Activated CD8-positive, alpha-beta memory T cell treated with anti-CD3 and anti-CD28 coated beads for 36 hours (primary cell): ENCODE data around the gene RNU1-3. TPM values are rescaled to one million over a fixed set of nuclear protein-coding genes. Genes with fewer than 3 reads are reported as not detected.
"Not testable (repeated sequence)": the region's sequence is repeated elsewhere in the genome, so short reads cannot be mapped to it uniquely, and the experiment has no call there.

Experiments
- CTCF ChIA-PET: fragments of 350-600 bp; sonication (Branson Sonifier 250); formaldehyde crosslinking; loops from one replicate; lab custom pipeline; 2021; ENCODE audit warnings: antibody characterized with exemption; lab: Charles Lee
- POLR2A ChIA-PET: fragments of 350-600 bp; sonication (Branson Sonifier 250); formaldehyde crosslinking; loops from one replicate; lab custom pipeline; 2021; ENCODE audit warnings: antibody characterized with exemption; lab: Charles Lee
- total RNA-seq, 2 experiments: library from RNA; stranded (reverse); gene quantifications; one replicate each; pipeline ENCODE4 v1.2.3, GENCODE V29; 2021

RNU1-3 gene
- total RNA-seq, 2 experiments from 2014 or later: 907 to 1,003 TPM

DNA sequence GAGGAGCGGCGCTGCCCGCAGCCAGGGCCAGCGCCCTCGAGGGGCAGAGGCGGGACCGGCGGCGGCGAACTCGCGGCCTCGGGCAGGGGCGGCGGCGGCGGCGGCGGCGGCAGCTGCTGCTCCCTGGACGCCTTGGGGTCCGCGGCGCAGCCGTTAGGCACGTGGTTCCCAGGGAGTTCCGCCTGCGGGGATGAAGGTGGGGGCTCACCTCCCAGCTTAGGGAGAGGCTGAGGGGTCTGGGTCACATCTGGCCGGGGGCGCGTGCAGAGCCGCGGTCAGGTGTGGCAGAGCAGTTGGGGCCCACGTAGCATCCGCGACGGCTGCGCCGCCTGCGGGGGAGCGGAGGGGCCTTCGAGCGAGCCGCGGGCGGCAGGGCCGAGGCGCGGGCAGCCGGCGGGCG, 32.7 kb upstream of the RNU1-3 start:
- CTCF ChIA-PET: interaction anchor here (1.0 to 3.3 kb wide), 7 partner anchors 9 to 78 kb away, joined by 3 to 16 read pairs (median 10); no protein-coding TSS in a partner anchor
- POLR2A ChIA-PET: not testable (repeated sequence)

- CTCF ChIA-PET: interaction anchor here (1.5 to 3.3 kb wide), 2 partner anchors 11 to 76 kb away, joined by 6 to 10 read pairs; no protein-coding TSS in a partner anchor
- POLR2A ChIA-PET: not testable (repeated sequence)
Measured at GRCh38 chr1:16697152-16697551, 30.4 kb upstream of the RNU1-3 start.

GRCh38 chr1:16696507-16697150, 29.9 kb upstream of the RNU1-3 start:
- CTCF ChIA-PET: interaction anchor here (1.5 to 3.3 kb wide), 2 partner anchors 11 to 75 kb away, joined by 6 to 10 read pairs; no protein-coding TSS in a partner anchor
- POLR2A ChIA-PET: not testable (repeated sequence)

DNA sequence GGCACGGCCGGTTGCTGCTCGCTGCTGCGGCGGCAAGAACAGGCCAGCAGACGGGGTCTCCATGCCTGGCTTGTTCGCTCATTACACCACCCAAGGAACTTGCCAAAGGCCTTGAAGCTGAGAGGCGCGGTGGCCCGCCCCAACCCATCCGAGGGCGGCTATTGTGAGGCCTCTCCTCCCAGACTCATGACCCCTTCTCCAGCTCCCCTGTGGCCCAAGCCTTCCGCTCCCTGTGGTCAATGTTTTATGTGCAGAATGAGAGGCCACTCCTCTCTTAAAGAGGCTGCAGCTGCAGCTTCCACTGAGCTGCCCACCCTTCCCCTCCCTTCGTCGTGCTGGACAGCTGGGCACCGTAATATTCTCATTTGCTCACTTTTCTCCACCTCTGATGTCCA, 27.6 kb upstream of the RNU1-3 start:
- POLR2A ChIA-PET: interaction anchor here (0.6 to 0.9 kb wide), 2 partner anchors 8 to 14 kb away, joined by 3 read pairs; no protein-coding TSS in a partner anchor
- CTCF ChIA-PET: interaction anchor here (1.7 kb wide), 1 partner anchor 12 kb away, joined by 3 read pairs; no protein-coding TSS in a partner anchor

DNA sequence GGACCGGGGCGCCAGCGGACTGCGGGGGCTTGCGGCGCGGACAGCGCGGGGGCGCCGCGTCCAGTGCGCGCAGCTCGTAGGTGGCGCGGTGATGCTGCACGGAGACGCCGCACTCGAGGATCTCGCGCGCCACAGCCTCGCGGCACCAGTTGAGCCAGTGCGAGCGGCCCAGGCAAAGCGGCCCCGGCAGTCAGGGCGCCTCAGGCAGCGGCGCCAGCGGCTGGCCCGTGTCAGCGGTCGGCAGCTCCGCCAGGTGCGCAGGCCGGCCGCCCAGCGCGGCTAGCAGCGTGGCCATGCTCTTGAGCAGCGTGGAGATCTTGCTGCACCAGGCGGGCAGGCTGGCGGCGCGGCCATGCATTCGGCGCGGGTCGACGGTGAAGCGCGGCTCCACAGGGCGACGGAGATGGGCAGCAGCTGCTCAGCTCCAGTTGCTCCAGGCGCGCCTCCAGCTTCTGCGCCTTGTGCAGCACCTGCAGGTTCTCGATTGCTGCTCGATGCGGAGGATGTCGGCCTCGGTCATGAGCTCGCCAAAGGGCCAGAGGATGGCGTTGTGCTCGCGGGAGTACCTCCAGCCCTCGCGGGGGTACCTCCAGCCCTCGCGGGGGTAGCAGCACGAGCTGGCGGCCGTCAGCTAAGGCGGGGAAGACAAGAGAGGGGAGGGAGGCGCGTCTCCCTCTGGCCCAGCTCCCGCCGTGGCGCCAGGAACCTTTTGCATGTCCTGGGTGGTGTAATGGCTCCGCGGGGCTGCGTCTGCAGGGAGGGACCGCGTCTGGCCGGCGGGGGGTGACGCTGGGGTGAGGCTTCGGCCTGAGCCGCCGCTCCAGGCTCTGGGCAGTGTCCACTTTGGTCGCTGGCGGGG, 26.9 kb upstream of the RNU1-3 start:
- POLR2A ChIA-PET: interaction anchor here (0.9 kb wide), 1 partner anchor 8 kb away, joined by 3 read pairs; no protein-coding TSS in a partner anchor
- CTCF ChIA-PET: interaction anchor here (0.8 to 1.5 kb wide), 3 partner anchors 15 to 93 kb away, joined by 3 to 4 read pairs (median 3); no protein-coding TSS in a partner anchor

DNA sequence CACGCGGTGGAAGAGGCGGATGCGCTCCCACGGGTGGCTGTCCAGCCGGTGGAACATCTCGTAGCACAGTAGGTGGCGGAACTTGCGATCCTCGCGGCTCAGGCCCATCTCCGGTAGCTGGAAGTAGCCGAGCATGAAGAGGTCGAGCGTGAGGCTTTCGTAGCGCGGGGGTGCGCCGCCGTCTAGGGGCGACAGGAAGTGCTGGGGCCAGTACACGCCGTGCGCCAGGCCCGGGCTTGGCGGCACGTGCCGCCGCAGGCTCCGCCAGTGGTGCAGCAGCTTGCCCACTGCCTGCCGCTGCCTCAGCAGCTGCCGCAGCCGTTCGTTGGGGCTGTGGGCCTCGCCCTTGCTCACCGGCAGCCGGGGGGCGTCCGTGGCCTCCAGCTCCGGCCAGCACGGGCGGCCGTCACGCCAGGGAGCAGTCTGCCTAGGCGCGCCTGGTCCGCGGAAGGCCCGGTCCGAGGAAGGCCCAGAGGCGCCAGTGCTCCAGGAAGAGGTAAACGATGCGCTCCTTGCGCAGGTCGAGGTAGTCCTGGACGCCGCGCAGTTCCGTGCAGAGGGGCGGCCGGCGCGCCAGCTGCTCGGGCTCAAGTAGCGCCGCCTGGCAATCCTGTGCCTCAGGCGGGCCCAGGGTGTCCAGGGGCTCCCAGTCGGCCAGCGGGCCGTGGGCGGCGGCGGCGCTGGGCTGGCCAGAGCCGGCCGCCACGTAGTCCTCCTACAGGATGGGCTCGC, 26.1 kb upstream of the RNU1-3 start:
- CTCF ChIA-PET: interaction anchor here (0.8 to 1.5 kb wide), 3 partner anchors 14 to 93 kb away, joined by 3 to 4 read pairs (median 3); no protein-coding TSS in a partner anchor
- POLR2A ChIA-PET: not testable (repeated sequence)

DNA sequence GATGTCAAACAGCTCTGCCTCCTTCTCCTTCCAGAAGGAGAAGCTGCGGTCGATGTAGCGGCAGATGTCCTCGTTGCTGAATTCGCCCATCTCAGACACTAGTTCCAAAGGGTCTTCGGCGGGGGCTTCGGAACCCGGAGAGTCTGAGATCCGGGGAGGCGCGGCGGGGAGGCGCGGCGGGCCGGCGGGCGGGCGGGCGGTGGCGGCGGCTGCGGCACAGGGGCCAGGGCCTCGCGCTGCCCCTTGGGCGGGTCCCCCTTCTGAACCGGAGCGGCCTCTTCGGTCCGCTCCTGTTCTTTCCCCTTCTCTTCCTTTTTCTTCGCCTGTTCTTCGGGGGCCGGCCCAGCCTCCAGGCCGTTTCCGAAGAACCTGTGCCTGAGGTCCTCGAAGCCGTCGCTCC, 25.5 kb upstream of the RNU1-3 start:
- CTCF ChIA-PET: interaction anchor here (1.4 to 3.8 kb wide), 3 partner anchors 9 to 92 kb away, joined by 3 to 15 read pairs (median 4); no protein-coding TSS in a partner anchor
- POLR2A ChIA-PET: not testable (repeated sequence)

DNA sequence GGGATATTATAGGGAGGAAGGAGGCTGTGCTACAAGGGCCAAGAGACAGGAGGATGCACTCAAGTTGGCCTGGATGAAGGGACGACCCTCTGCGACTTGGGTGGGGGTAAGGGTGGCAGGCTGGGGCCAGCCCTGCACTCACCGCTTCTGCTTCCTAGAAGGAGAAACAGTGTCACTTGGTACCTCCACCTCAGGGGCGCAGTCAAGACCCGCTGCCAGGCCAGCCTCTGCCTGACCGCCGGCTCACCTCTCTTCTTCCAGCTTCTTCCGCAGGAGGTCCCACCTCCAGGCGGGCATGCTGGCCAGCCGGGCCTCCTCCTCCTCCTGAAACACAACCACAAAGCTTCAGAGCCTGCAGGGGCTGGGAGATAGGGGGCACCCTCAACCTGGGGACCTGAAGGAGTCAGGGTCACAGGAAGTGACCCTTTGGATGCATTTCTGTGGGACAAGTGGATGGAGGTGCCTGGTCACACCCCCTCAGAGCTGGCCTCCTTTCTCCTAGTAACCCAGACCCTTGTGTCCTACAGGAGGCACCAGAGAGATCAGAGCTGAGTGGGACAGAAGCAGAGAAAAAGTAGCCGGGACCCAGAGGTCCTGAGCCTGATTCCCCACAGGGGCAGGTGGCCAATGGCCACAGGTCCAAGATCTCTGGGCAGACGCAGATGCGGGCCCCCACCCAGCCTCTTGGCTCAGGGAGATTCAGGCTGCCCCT, 24.4 kb upstream of the RNU1-3 start:
- POLR2A ChIA-PET: not testable (repeated sequence)
- CTCF ChIA-PET: interaction anchor here (1.1 to 3.8 kb wide), 2 partner anchors 10 to 20 kb away, joined by 3 to 15 read pairs; no protein-coding TSS in a partner anchor

DNA sequence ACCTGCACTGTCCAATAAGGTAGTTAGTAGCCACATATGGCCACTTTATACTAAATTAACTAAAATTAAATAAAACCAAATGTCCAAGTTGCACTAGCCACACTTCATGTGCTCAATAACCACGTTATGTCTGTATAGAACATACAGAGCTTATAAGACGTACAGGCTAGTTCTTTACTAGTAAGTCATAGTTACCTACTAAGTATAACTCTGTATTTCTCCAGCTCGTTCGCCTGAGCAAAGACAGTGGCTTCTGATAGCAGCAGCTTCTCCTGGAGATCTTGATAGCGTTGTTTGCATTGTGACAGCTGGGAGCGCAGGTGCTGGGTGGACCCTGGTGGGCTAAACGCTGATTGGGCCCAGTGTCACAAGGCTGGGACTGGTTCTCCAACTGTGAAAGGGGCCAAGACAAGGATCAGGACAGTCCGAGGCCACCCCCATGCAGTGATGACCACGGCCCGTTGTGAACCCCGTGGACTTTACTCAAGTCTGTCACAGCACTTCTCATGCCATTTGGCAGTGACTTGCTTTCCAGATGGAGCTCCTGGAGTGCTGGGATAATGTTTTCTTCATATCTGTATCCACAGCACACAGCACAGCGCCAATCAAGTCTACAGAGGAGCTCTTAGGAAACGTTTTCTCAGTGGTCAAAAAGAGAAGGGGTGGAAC, 20.5 kb upstream of the RNU1-3 start:
- CTCF ChIA-PET: interaction anchor here (0.5 to 1.2 kb wide), 3 partner anchors 11 to 66 kb away, joined by 3 to 4 read pairs (median 4); no protein-coding TSS in a partner anchor
- POLR2A ChIA-PET: not testable (repeated sequence)

- POLR2A ChIA-PET, CTCF ChIA-PET: not testable (repeated sequence)
Measured at GRCh38 chr1:16685445-16686371, 19.0 kb upstream of the RNU1-3 start.

GRCh38 chr1:16684738-16685337, 18.1 kb upstream of the RNU1-3 start:
- POLR2A ChIA-PET, CTCF ChIA-PET: not testable (repeated sequence)

GRCh38 chr1:16684152-16684551, 17.4 kb upstream of the RNU1-3 start:
- CTCF ChIA-PET, POLR2A ChIA-PET: not testable (repeated sequence)

GRCh38 chr1:16682803-16683202, 16.1 kb upstream of the RNU1-3 start:
- POLR2A ChIA-PET, CTCF ChIA-PET: not testable (repeated sequence)

- CTCF ChIA-PET, POLR2A ChIA-PET: not testable (repeated sequence)
Measured at GRCh38 chr1:16680366-16680765, 13.6 kb upstream of the RNU1-3 start.

DNA sequence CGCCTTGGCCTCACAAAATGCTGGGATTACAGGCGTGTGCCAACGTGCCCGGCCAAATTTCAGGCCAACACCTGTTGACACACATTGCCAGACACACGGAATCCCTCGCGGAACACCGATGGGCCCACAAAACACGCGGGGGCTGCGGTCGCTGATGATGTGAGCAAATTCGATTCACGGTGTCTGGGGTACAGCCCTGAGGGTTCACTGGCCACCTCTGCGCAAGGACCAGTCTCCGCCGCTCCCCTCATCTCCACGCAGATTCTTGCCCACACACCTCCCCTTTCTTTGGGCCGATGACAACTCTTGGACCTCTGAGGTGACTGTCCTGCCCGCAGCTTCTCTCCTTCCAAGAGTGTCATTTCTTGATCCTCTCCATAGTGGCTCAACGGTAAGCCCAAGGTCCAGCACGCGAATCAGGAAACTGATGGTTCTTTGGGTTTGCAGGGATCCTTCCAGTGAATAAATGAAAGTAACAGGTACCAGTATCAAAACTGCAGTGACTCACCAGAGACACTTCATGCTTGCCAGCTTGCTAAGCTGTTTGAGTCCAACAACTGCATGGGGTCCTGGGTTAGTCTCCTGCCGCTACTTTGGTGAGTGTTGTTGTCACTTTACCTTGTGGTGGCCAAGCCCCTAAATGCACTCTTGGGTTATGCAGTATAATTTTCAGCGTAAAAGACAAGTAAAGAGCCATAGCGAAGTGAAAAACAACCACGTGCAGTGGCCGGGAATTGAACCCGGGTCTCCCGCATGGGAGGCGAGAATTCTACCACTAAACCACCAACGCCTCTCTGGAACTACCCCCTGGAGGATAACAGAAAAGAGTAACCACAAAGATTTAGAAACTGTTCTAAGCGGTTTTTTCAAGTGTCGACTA, 11.0 kb upstream of the RNU1-3 start:
- POLR2A ChIA-PET: interaction anchor here (0.6 kb wide), 1 partner anchor 49 kb away, joined by 3 read pairs; no protein-coding TSS in a partner anchor
- CTCF ChIA-PET: interaction anchor here (1.4 kb wide), 1 partner anchor 16 kb away, joined by 3 read pairs; no protein-coding TSS in a partner anchor
